Fibroblast of lung (primary cell): ENCODE results near the gene CLEC4D. TPM values are rescaled to one million over a fixed set of nuclear protein-coding genes. Genes with fewer than 3 reads are reported as not detected.

ENCODE experiments used
- DNase-seq, 2 donors: peaks; one replicate each; pipeline versions ENCODE4 v3.0.0 to v3.0.0-alpha.2; 2010; ENCODE audit warnings: low read depth in 2 of 2
- H2AFZ ChIP-seq: 2 replicates; pipeline ENCODE4 v1.5.1; 2012; ENCODE audit warnings: low read length, control low read depth, inconsistent platforms
- H3K27ac ChIP-seq: 2 replicates; pipeline ENCODE4 v1.5.1; 2011; ENCODE audit warnings: low read length, control low read depth; ENCODE audit not compliant: insufficient read depth
- H3K27me3 ChIP-seq: 2 replicates; pipeline ENCODE4 v1.5.1; 2011; ENCODE audit warnings: mild to moderate bottlenecking, low read length; ENCODE audit not compliant: control insufficient read depth, insufficient read depth
- H3K36me3 ChIP-seq: 2 replicates; pipeline ENCODE4 v1.5.1; 2011; ENCODE audit warnings: low read length; ENCODE audit not compliant: control insufficient read depth, insufficient read depth
- H3K4me1 ChIP-seq: 2 replicates; pipeline ENCODE4 v1.5.1; 2011; ENCODE audit warnings: low read length; ENCODE audit not compliant: control insufficient read depth, insufficient read depth; ENCODE audit errors: extremely low read depth
- H3K4me2 ChIP-seq: 2 replicates; pipeline ENCODE4 v1.5.1; 2011; ENCODE audit warnings: low read length, control low read depth; ENCODE audit not compliant: insufficient read depth; ENCODE audit errors: extremely low read depth
- H3K4me3 ChIP-seq, 4 experiments: fragments of 200-600 bp in 1 of 4; sonication (generic) in 1 of 4; replicated peaks in 1 of 4; 2 replicates each; pipeline ENCODE4 v1.5.1; 2011 to 2016; ENCODE audit warnings: low read length in 4 of 4, low read depth in 3 of 4, mild to moderate bottlenecking in 3 of 4, control low read depth in 2 of 4, inconsistent platforms in 1 of 4, mixed read lengths in 1 of 4; ENCODE audit not compliant: insufficient read depth in 1 of 4; ENCODE audit errors: control extremely low read depth in 1 of 4
- H3K79me2 ChIP-seq: 2 replicates; pipeline ENCODE4 v1.5.1; 2012; ENCODE audit warnings: mild to moderate bottlenecking, low read length, inconsistent platforms; ENCODE audit not compliant: control insufficient read depth, insufficient read depth
- H3K9ac ChIP-seq: 2 replicates; pipeline ENCODE4 v1.5.1; 2011; ENCODE audit warnings: mild to moderate bottlenecking, low read length, control low read depth; ENCODE audit not compliant: insufficient read depth
- H3K9me3 ChIP-seq: 2 replicates; pipeline ENCODE4 v1.5.1; 2012; ENCODE audit warnings: low read depth, low read length; ENCODE audit not compliant: control insufficient read depth, insufficient read depth
- H4K20me1 ChIP-seq: 2 replicates; pipeline ENCODE4 v1.5.1; 2011; ENCODE audit warnings: low read length; ENCODE audit not compliant: control insufficient read depth, insufficient read depth; ENCODE audit errors: extremely low read depth
- EZH2 ChIP-seq: IDR thresholded peaks from 2 replicates; pipeline ENCODE4 v1.5.1; 2012; ENCODE audit warnings: low read length, control low read depth, mild to moderate bottlenecking; ENCODE audit errors: missing control alignments
- polyA plus RNA-seq, 2 donors: library from polyadenylated mRNA; depleted of rRNA in 1 of 2; stranded (reverse) in 1 of 2; unstranded in 1 of 2; fragments of >200 nt; gene quantifications; 2 replicates each; pipeline ENCODE4 v1.2.1, GENCODE V29; 2011 to 2012; ENCODE audit warnings: missing spikeins in 1 of 2
- total RNA-seq: library from RNA; depleted of rRNA; stranded (reverse); fragments of >200 nt; gene quantifications from 2 replicates; pipeline ENCODE4 v1.2.1, GENCODE V29; 2014
- TF ChIP-seq, protein P1 (sequence below), 2 donors: IDR thresholded peaks in 1 of 2; conservative IDR thresholded peaks in 1 of 2; 1 replicate in 1 of 2; 2 replicates in 1 of 2; pipeline ENCODE4 v1.5.1; 2011 to 2012; ENCODE audit warnings: low read length in 2 of 2, control low read depth in 1 of 2, inconsistent platforms in 1 of 2, low read depth in 1 of 2, mild to moderate bottlenecking in 1 of 2

Gene CLEC4D
- total and polyA plus RNA-seq, 2 donors (not counting 1 experiment from before 2014, with no cell fraction given) = not detected

GRCh38 chr12:8547645-8548044, 34.3 kb downstream of the CLEC4D start:
- no peaks in the 10 kb centered on the region for H3K36me3 ChIP-seq
- no peak for TF ChIP-seq EZH2
- TF ChIP-seq, protein P1, sequence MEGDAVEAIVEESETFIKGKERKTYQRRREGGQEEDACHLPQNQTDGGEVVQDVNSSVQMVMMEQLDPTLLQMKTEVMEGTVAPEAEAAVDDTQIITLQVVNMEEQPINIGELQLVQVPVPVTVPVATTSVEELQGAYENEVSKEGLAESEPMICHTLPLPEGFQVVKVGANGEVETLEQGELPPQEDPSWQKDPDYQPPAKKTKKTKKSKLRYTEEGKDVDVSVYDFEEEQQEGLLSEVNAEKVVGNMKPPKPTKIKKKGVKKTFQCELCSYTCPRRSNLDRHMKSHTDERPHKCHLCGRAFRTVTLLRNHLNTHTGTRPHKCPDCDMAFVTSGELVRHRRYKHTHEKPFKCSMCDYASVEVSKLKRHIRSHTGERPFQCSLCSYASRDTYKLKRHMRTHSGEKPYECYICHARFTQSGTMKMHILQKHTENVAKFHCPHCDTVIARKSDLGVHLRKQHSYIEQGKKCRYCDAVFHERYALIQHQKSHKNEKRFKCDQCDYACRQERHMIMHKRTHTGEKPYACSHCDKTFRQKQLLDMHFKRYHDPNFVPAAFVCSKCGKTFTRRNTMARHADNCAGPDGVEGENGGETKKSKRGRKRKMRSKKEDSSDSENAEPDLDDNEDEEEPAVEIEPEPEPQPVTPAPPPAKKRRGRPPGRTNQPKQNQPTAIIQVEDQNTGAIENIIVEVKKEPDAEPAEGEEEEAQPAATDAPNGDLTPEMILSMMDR (conservative IDR thresholded peaks at IDR 0.05 in 1 of 2, IDR thresholded peaks at IDR 0.05 in 1 of 2; ENCODE audit: low read depth in 1 of 2, low read length in 2 of 2) = no peak
- H3K4me2 ChIP-seq = no peak overlapping the region
- no peaks in the 10 kb centered on the region for H3K79me2 ChIP-seq
- no peak overlapping the region for H3K9ac ChIP-seq
- H2AFZ ChIP-seq = no peak overlapping the region
- H4K20me1 ChIP-seq = no peaks in the 10 kb centered on the region
- H3K27ac ChIP-seq = no peak overlapping the region
- no peaks in the 10 kb centered on the region for H3K4me1 ChIP-seq
- DNase-seq = no peak
- no peak overlapping the region for H3K4me3 ChIP-seq
- no peaks in the 10 kb centered on the region for H3K9me3 ChIP-seq
- H3K27me3 ChIP-seq = no peaks in the 10 kb centered on the region

GRCh38 chr12:8548192-8548591, 34.9 kb downstream of the CLEC4D start:
- no peak overlapping the region for H3K9ac ChIP-seq
- H3K36me3 ChIP-seq = no peaks in the 10 kb centered on the region
- H3K27me3 ChIP-seq = no peaks in the 10 kb centered on the region
- H4K20me1 ChIP-seq = no peaks in the 10 kb centered on the region
- no peak overlapping the region for H3K27ac ChIP-seq
- H3K79me2 ChIP-seq = no peaks in the 10 kb centered on the region
- TF ChIP-seq, protein P1 (conservative IDR thresholded peaks at IDR 0.05 in 1 of 2, IDR thresholded peaks at IDR 0.05 in 1 of 2; ENCODE audit: low read depth in 1 of 2, low read length in 2 of 2) = no peak
- TF ChIP-seq EZH2 = no peak
- no peak overlapping the region for H3K4me2 ChIP-seq
- DNase-seq = no peak
- H2AFZ ChIP-seq = no peak overlapping the region
- H3K9me3 ChIP-seq = no peaks in the 10 kb centered on the region
- no peaks in the 10 kb centered on the region for H3K4me1 ChIP-seq
- no peak overlapping the region for H3K4me3 ChIP-seq

- TF ChIP-seq EZH2 = no peak
- TF ChIP-seq, protein P1 (conservative IDR thresholded peaks at IDR 0.05 in 1 of 2, IDR thresholded peaks at IDR 0.05 in 1 of 2; ENCODE audit: low read depth in 1 of 2, low read length in 2 of 2) = no peak
- no peak overlapping the region for H2AFZ ChIP-seq
- H3K4me1 ChIP-seq = no peaks in the 10 kb centered on the region
- no peaks in the 10 kb centered on the region for H3K79me2 ChIP-seq
- no peaks in the 10 kb centered on the region for H3K36me3 ChIP-seq
- no peak overlapping the region for H3K27ac ChIP-seq
- no peak overlapping the region for H3K4me2 ChIP-seq
- H3K9me3 ChIP-seq = no peaks in the 10 kb centered on the region
- no peak overlapping the region for H3K4me3 ChIP-seq
- H3K27me3 ChIP-seq = no peaks in the 10 kb centered on the region
- DNase-seq = peak in 1 of 2 donors; percentile 79
- no peak overlapping the region for H3K9ac ChIP-seq
- no peaks in the 10 kb centered on the region for H4K20me1 ChIP-seq
Measured at GRCh38 chr12:8549381-8549780, 36.1 kb downstream of the CLEC4D start.
